Hematopoietic multipotent progenitor cell (in vitro differentiated cells): ENCODE measurements around the gene RPS6KL1. TPM values are rescaled to one million over a fixed set of nuclear protein-coding genes. Genes with fewer than 3 reads are reported as not detected.
"Not testable (repeated sequence)": the region's sequence is repeated elsewhere in the genome, so short reads cannot be mapped to it uniquely, and the experiment has no call there.

ENCODE experiments used
- DNase-seq, 3 donors: peaks; one replicate each; pipeline ENCODE4 v3.0.0-alpha.2; 2011 to 2015; ENCODE audit warnings: low read depth in 2 of 3, low spot score in 2 of 3
- total RNA-seq: library from RNA; depleted of rRNA; stranded (reverse); fragments of >200 nt; gene quantifications from one replicate; pipeline ENCODE4 v1.2.3, GENCODE V29; 2012

Gene RPS6KL1
- total RNA-seq, 1 donor, result 8.3 TPM

- DNase-seq, result no peak
Measured at GRCh38 chr14:74938531-74939495, 15.8 kb upstream of the RPS6KL1 start.

DNA sequence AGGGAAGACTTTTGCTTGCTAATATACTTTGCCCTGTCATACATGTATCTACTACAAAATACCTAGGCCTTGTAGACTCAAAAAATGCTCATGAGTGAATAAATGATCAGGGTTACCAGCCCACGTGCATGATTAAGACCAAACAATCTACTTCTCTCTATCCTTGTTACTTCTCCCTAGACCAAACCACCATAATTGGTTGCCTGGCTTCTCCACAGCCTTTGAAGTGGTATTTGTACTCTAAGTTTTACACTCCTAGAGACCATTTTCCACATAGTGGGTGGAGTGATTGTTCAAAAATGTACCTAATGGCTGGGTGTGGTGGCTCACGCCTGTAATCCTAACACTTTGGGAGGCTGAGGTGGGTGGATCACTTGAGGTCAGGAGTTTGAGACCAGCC lies 14.1 kb upstream of the RPS6KL1 start:
- no peak for DNase-seq

DNA sequence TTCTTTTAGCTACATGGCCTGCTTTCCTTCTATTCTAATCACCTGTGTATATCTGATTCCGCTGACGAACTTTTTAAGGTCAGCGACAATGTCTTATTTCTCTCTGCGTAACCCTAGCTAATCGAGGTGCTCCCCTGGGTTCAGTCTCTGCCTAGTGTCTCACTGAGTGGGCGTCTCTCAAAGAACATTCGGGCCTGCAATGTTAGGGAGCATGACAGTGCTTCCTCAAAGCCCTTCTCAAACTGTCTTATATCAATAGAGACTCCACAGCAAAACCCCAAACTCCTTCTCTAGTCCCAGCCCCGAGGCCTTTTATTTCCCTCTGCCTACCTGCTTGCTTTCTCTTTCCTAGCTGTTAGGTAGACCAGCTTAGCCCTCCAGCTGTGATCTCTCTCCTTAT lies 13.7 kb upstream of the RPS6KL1 start:
- DNase-seq, result no peak

GRCh38 chr14:74936151-74936550 lies 13.1 kb upstream of the RPS6KL1 start:
- no peak for DNase-seq

GRCh38 chr14:74935360-74935680 lies 12.3 kb upstream of the RPS6KL1 start:
- DNase-seq, result no peak

DNA sequence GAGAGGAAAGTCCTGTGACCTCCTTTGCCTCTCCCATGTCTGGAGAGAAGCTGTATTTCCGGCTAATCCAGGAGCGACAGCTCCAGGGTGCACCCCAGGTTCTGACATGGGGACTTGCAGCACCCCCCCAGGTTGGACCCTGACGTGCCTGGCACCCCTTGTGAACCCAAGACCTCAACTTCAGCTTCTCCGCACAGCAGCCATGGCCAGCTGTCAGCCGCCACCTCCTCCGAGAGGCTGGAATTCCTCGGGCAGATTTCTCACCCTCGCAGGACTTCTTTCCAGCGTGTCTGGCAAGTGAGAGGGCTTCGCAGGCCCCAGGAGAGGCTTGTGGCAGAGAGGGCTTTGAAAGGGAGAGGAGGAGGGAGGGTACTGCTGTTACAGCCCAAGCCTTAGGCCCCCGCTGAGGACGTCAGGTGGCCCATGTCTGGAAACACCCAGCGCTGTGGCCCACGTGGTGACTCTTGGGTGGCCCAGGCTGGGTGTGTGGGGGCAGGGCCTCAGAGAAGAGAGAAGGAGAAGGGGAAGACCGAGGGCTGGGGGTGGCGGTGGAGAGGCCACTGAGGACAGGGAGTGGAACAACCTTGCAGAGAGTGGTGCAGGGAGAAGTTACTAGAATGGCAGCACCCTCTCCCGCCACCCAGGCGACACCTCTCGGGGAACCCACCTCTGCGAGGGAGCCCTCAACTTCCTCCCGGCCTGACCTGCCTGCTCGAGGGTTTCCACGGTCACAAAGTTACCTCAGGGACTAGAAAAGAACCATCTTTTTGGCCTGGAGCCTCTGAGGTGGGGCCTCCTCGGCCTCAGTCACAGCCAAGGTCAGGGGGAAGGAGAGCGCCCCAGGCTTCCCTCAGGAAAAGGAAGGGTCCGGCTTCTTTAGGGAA lies 11.7 kb upstream of the RPS6KL1 start:
- DNase-seq, result no peak

DNA sequence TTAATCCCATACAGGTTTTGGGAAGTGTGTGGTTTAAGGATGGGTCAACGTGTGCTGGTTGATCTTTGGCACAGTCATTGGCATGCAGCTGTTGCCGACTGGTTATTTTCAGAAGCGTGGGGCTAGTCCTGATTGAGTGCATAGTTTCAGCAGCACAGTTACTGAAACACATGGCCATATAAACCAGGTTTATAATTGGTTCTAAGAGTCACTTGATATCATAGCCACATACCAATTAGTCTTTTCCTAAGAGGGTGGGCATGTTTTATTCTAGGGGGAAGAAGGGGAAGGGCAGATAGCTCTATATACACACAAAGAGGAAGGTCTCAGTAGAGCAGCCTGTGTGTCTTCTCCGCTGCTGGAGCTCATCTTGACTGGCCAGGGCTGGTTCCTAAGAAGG lies 11.0 kb upstream of the RPS6KL1 start:
- peak in 1 of 3 donors; percentile 52 for DNase-seq

GRCh38 chr14:74932936-74933335 lies 9.9 kb upstream of the RPS6KL1 start:
- DNase-seq, result not testable (repeated sequence)

GRCh38 chr14:74932401-74932901 lies 9.4 kb upstream of the RPS6KL1 start:
- DNase-seq, result peak in 2 of 3 donors; percentile 57 to 59

DNA sequence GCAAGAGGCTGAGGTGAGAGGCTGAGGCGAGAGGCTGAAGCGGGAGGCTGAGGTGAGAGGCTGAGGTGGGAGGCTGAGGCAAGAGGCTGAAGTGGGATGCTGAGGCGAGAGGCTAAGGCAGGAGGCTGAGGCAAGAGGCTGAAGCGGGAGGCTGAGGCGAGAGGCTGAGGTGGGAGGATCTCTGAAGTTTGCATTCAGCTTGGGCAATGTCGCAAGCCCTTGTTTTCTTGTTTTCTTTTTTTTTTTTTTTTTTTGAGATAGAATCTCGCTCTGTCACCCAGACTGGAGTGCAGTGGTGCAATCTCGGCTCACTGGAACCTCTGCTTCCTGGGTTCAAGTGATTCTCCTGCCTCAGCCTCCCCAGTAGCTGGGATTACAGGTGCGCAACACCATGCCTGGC lies 8.7 kb upstream of the RPS6KL1 start:
- not testable (repeated sequence) for DNase-seq

GRCh38 chr14:74929242-74929641 lies 6.2 kb upstream of the RPS6KL1 start:
- DNase-seq, result no peak

DNA sequence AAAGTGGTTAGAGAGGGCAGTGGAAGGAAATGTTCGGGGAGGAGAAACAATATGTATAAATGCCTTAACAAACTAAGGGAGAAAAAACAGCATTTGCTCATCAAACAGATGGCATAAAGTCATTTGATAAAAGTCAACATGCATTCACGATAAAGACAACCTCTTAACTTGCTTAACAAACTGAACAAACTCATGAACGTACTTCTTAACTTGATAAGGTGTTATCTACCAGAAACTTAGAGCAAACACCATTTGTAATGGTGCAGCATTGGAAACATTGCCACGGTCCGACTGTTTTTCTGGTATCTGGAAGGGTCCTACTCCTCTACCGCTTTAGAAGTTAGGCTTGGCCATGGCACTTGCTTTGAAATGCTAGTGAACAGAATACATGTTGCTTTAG lies 4.2 kb upstream of the RPS6KL1 start:
- no peak for DNase-seq

DNA sequence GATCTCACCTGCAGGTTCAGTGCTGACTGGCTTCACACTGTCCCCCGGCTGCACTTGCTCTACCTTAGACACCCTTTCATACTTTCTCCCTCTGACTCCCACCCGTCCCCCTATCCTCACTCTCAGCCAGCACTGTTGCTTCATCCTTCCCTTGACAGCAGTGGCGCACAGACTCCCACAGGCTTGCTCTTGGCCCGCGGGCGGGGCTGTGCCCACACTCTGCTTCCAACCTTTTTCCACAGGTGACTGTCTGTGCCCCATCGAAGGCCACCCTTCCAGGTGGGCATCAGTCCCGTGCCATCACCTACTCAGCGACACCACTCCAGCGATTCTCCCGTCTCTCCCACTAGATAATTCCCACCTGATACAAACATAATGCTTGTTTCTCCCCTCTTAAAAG lies 1.0 kb upstream of the RPS6KL1 start:
- DNase-seq, result no peak

DNA sequence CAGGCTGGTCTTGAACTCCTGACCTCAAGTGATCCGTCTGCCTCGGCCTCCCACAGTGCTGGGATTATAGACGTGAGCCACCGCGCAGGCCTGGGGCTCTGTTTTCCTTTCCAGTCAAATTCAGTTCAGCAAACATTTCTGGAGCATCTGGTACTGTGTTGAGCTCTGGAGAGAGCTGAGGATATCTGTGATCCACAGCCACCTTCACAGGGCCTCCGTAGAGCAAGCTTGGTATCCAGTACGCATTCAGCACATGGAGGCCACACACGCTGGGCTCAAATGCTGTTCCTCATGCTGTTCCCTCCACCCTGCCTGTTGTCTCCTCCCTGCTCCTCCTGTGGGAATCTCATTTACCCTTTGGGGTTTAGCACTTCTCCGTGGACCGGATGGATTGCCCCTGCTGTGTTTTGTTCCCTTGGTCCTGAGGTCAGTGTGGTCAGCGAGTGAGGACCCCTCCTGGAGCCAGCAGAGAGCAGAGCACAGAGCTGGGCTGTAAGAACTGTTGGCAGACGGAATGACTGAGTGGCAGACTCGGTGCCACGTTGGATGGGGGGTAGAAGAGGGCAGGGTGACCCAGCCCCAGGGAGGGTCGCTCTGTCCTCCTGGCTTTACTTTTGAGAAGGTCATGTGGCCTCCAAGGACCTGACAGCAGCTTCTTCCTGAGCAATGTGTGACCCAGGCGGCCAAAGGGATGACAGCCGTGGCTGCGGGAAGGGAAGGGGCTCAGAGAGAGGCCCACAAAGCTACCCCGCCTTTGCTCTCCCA lies 891 bp downstream of the RPS6KL1 start:
- no peak for DNase-seq

- DNase-seq, result no peak
Measured at GRCh38 chr14:74921053-74921620, 1.9 kb downstream of the RPS6KL1 start.

DNA sequence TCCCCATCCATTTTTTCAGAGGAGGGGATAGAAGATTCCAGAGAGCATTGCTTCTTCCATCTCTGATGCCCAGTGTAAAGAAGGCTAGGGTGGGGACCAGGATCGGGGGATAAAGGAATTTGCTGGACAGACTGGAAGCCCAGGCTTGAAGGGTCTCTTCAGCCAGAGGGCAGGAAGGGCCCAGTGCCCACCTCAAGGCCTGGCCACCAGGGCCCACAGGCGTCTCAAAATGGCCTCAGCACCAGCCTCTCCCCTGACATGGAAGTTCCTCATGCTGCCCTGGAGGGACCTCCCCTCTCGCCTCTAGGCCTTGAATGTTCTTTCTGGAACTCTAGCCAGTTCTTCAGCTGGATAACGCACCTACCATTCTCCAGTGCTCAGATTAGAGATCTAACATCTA lies 2.8 kb downstream of the RPS6KL1 start:
- DNase-seq, result no peak

GRCh38 chr14:74919421-74920165 lies 3.5 kb downstream of the RPS6KL1 start:
- DNase-seq, result no peak

GRCh38 chr14:74918380-74918779 lies 4.7 kb downstream of the RPS6KL1 start:
- no peak for DNase-seq

DNA sequence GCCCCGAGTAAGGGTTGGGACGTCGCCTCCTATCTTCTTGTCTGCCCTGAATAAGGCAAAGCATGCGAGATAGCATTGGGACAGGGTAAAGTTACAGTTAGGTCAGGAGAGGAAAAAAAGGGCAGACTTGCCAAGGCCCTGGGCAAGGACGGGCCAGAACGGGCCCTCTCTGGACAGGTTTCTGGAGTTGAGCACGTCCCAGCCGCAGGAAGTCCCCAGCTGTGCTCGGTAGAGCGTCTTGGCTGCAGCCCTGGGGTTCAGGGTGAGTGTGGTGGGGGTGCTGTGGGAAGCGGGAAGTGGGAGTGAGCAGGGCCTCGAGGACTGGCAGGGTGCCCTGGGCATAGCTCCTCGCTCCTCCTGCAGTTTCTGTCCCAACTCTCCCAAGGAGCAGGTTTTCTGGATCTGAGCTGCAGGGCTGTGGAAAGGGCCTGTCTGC lies 5.4 kb downstream of the RPS6KL1 start:
- DNase-seq, result no peak

GRCh38 chr14:74917178-74917543 lies 5.9 kb downstream of the RPS6KL1 start:
- DNase-seq, result no peak
